Umbilical cord (tissue), 2 donors: Measurements from ENCODE around the gene ROBO1. TPM values are rescaled to one million over a fixed set of nuclear protein-coding genes. Genes with fewer than 3 reads are reported as not detected.

Experiments
- DNase-seq: peaks from one replicate; pipeline ENCODE4 v3.0.0-alpha.2; 2015; ENCODE audit warnings: low spot score
- total RNA-seq: library from RNA; depleted of rRNA; stranded (reverse); fragments of >200 nt; gene quantifications from one replicate; pipeline ENCODE4 v1.2.3, GENCODE V29; 2014; ENCODE audit warnings: low replicate concordance; ENCODE audit not compliant: insufficient read depth

Gene ROBO1
- total RNA-seq, 1 donor from 2014 or later: 27.9 TPM

DNA sequence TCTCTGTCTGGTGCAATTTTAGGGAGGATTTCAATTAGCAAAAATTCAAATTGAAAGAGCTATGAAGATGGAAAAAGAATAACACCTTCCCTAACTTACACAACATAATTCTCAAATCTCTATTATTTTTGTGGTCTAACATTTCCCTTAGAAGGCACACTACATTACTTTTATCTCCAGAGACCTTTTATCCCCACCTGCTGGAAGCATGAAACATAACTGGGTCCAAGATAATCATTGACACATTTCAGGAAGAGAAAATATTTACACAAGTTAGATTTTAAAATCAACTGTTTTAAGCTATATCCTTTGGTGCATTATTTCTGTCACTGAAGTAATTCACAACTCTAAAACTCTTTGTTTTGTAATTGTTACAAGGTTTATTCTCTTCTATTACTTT is 779.5 kb downstream of the ROBO1 start:
- DNase-seq: no peak

DNA sequence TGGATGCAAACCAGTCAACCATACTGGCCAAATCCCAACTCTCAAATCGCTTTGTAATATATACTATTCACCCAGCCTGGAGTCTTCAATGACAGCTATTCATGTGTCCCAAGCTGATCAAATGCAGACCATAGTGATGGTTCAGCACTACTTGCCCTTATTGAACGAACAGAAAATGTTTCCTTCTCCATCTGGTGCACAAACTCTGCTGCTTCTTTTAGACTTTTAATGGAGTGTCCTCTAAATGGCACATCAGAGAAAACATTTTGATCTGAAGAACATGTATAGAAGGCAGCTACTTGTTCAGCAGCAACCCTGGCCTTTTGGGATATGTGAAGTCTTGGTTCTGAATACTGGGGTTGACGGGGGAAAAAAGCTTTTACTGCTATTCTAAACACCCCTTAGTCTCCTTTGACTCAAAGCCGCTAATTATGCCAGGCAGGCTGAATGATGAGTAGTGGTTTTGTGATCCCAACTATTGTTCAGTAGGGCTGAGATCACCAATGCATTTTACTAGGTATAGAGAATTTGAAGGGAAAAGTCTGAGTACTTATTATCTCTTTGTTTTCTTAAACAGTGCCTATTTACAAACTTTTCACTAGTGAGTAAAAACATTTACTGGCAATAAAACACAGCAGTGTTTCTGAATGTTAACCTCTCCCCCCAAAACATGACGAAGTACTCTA is 781.2 kb downstream of the ROBO1 start:
- DNase-seq: no peak

DNA sequence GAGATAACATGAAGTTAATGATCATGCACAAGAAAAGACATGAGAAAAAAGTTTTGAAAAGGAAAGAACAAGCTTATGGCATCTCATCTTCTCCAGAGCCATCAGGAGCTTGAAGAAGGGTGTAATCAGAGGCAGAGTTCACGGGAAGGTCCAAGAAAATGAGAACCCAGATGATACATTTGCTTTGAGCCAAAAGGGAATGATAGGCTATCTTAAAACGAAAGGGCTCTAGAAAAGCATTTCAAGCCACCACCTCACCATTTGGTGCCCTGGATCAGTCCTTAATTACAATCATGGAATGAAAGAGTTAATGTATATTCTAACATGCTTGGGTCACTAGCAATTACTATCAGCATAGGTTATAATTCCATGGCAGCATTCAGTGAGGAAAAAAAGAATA is 781.8 kb downstream of the ROBO1 start:
- no peak for DNase-seq

DNA sequence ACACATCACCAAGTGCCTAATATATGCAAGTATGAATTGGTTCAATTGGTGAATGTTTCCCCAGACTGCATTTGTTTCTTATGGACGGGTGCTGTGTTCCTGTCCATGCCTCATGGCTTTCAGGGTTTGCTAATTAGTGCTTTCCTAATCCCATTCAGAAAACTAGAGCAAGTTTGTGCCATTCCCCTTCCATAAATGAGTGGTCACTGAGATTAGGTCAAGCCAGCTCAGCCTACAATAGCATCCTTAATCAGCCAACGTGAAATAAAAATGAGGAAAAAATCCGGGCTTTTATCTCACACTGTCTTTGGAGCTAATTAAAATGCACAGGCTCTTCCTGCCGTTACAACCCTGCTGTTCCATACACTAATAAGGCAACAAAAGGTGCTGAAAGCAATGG is 788.8 kb downstream of the ROBO1 start:
- no peak for DNase-seq

DNA sequence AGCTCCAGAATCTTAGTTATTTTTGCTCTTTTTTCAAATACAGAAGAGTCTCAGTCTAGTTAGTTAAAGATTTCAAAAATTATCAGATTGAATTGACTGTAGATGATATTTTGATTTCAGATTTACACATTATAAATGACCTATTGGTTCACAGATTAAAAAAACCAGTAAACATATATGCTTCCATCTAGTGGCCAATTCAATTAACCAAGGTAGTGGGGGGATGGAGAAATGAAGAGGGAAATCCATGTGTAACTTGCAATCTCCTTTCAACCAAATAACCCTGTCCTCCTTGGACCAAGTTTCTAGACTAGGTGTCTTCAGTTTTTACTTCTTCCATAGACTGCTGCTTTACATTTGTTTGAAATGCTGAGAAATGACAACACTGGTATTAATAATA is 789.8 kb downstream of the ROBO1 start:
- no peak for DNase-seq

- DNase-seq: no peak
These were observed 790.7 kb downstream of the ROBO1 start for GRCh38 chr3:78977073-78977472.

DNA sequence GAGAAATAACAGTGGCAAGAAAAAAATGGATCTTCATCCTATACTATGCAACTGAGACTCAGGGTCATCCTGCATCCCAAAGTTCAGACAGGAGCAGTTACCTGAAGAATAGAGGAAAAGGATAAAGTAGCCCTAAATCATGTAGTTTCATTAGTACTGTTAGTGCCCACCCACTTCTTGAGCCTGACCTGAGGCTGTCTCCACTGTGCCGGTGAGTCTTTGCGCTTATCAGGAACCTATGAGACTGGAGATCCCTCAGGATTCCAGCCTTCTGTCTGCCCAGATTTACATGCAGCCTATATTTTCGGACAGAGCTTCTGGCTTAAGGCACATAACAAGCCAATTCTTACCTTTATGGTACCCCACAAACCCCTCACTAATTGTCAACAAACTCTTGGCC is 791.6 kb downstream of the ROBO1 start:
- DNase-seq: no peak

DNA sequence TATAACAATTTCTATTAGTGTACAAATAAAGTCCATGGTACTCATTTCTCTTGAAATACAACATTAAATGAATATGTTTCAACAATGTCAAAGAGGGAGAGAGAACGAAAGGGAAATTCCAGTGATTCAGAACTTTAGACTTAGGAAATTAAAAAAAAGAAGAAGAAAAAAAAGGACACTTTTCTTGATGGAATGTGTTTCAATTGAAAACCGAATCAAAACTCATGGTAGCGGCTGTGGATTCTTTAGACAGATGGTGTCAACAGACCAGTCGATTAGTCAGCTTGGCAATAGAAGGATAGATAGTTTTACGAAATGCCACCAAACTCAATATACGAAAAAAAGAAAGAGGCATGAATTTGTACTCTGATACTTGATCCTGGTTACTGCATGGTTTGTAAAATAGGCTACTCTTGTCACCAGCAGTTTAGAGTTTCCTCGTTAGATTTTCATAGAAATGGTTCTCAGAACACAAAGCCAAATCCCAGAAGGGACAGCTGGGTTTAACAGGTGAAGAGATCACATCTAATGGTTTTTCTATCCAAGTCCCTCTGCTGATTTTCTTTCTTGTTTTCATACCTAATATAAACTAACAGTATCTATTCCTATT is 793.5 kb downstream of the ROBO1 start:
- no peak for DNase-seq

- no peak for DNase-seq
These were observed 795.0 kb downstream of the ROBO1 start for GRCh38 chr3:78972617-78973301.

DNA sequence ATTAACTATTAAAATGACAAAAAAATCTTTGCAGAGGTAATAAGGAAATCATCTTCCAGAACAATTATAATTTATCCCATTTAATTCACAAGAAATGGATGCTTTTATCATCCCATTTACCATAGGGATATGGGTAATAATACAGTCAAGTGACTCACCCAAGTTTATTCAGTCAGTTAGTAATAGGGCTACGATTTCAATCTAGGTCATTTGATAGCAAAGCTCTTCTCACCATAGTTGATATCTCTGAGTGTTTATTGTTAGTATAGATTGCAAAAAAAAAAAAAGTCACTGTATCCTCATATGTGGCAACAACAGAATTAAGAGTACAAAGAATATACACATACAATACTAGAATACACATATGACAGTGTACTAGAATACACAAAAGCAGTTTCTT is 797.1 kb downstream of the ROBO1 start:
- no peak for DNase-seq

DNA sequence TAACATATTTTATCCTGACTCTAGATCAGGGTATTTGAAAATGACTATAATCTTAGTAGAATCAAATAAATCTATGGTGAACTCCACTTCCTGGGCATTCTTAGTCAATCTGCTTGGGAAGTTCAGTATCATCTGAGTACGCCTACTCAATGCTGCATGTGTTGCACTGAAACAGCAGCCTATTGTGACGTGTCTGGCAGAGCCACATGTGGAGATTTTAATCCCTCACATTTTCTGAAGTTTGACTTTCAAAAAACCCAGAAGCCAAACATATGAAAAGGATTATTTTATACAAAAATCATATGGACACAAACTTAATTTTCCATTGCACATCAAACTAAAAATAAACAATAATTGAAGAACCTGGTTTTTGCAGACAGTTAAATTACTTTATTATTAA is 798.3 kb downstream of the ROBO1 start:
- peak; percentile 22 for DNase-seq

GRCh38 chr3:78967061-78967460 is 800.7 kb downstream of the ROBO1 start:
- DNase-seq: no peak

DNA sequence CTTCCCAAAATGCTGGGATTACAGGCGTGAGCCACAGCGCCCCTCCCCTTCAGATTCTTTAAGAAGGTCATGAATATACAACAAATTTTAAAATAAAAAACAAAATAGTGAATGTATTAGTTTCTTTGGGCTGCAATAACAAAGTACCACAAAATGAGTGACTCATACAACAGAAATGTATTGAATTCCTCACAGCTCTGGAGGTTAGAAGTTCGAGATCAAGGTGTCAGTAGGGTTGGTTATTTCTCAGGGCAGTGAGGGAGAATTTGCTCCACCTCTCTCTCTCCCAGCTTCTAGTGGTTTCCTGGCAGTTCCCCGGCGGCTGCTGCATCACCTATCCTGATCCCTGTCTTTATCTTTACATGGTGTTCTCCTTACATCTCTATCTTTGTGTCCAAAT is 804.0 kb downstream of the ROBO1 start:
- DNase-seq: no peak

DNA sequence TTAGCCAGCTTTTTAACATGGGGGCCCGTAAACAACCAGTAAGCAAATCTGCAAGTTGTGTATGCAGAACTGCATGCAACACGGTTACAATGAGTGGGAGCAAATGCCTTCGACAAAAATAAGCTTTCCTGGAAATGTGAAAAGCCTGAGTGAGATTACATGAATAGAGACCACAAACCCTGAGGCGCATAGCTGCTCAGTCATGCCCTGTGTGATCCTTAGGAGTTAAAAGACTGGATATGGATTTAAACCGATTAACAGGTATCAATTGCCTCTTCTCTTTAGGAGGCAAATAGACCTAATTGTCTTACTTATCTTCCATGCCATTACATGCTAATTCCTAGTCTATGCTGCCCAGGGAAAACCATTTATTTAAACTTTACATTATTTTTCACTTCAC is 810.3 kb downstream of the ROBO1 start:
- no peak for DNase-seq

DNA sequence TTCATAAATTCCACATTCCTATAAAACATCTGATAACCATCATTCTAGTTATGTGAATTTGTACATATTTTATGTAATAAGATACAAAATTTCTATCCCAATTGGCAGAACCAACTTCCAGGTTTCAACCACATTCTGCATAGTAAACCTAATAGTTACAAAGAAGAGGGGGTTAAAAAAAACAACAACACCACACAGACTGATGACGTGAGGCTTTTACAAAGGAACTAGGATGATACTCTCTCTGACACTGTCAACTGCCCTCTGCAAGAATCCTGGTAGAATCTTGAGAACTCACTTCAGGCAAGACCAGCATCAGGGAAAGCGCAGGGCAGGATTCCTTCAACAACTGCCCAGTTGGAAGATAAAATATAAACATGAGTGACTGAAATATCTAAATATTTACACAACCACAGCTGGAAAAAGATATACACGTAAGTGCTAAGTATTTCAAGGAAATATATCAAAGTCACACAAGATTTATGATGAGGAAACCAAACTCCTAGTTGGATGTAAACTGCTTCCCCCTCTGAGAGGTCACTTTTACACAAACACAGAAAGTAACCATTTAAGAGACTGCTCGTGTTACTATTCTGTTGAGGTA is 816.4 kb downstream of the ROBO1 start:
- DNase-seq: no peak

GRCh38 chr3:78941587-78941986 is 826.2 kb downstream of the ROBO1 start:
- DNase-seq: no peak

- no peak for DNase-seq
These were observed 827.2 kb downstream of the ROBO1 start for GRCh38 chr3:78940626-78941025.

- no peak for DNase-seq
These were observed 827.7 kb downstream of the ROBO1 start for GRCh38 chr3:78940128-78940527.

DNA sequence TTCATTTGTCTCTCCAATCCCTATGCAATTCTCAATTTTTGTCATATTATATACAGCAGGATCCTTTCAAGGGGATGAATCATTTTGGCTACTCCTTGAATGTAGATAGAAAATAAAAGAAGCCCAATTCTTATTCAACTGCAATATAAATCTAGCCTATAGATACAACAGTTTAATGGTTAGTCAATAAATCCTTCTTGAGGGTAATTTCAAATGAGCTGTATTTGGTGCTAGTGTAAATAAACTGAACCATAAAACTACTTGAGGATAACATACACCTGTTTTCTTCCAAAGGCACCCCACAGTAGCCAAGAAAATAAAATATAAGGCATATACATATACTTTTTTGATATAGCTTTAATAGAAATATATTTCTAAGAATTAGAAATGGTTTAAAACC is 830.3 kb downstream of the ROBO1 start:
- DNase-seq: no peak

GRCh38 chr3:78927759-78928158 is 840.0 kb downstream of the ROBO1 start:
- no peak for DNase-seq

DNA sequence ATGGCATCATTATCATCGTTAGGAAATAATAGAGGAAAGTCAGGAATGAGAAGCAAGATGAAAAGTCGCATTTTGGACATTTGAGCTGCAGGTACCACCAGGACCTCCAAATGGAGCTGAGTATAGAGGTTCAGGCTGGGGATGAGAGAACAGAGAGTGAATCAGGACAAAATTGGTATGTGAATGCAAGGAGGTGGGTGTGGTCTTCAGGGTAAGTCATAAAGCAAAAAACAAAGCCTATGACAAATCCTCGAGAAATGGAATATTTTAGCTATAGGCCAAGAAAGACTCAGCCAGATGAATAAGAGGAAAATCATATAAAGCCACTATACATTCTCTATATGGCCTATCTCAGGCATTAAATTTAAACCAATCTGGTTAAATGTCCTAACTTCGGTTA is 841.3 kb downstream of the ROBO1 start:
- no peak for DNase-seq

GRCh38 chr3:78924711-78925110 is 843.1 kb downstream of the ROBO1 start:
- DNase-seq: no peak
